SK-N-MC (cell line): ENCODE results near the gene PIM3.
A peak's percentile ranks its signal among the peaks of the same experiment; 100 is the strongest.

Source experiments
- DNase-seq: peaks from one replicate; pipeline ENCODE4 v3.0.0-alpha.2; 2011; ENCODE audit warnings: low read depth, low spot score
- H3K27ac ChIP-seq: fragments of 200-600 bp; sonication (generic); 2 replicates; pipeline ENCODE4 v1.5.1; 2016; ENCODE audit warnings: mixed run types
- H3K36me3 ChIP-seq: fragments of 200-600 bp; sonication (generic); 2 replicates; pipeline ENCODE4 v1.6.1; 2017; ENCODE audit warnings: antibody characterized with exemption, low read length, mixed read lengths; ENCODE audit not compliant: insufficient read depth
- H3K4me3 ChIP-seq: fragments of 200-600 bp; sonication (generic); 2 replicates; pipeline ENCODE4 v1.5.1; 2016
- H3K9ac ChIP-seq: fragments of 200-600 bp; sonication (generic); 2 replicates; pipeline ENCODE4 v1.8.0; 2017; ENCODE audit warnings: mixed run types, mixed read lengths; ENCODE audit not compliant: insufficient read length
- H3K9me3 ChIP-seq: fragments of 200-600 bp; sonication (generic); 2 replicates; pipeline ENCODE4 v1.6.1; 2017; ENCODE audit warnings: low read depth, mild to moderate bottlenecking, antibody characterized with exemption, low read length, moderate library complexity, mixed read lengths
- EZH2 ChIP-seq: fragments of 200-600 bp; sonication (generic); IDR thresholded peaks from one replicate; pipeline ENCODE4 v1.6.1; 2017; ENCODE audit warnings: antibody characterized with exemption
- FOXP2 ChIP-seq: optimal IDR thresholded peaks from 2 replicates; pipeline ENCODE3; 2011; ENCODE audit warnings: mild to moderate bottlenecking, moderate library complexity; ENCODE audit not compliant: insufficient read depth; ENCODE audit errors: extremely low read length, control extremely low read depth
- POLR2AphosphoS5 ChIP-seq: IDR thresholded peaks from 2 replicates; pipeline ENCODE4 v1.6.1; 2012; ENCODE audit warnings: mild to moderate bottlenecking, low read depth, low read length, borderline replicate concordance

Gene PIM3

DNA sequence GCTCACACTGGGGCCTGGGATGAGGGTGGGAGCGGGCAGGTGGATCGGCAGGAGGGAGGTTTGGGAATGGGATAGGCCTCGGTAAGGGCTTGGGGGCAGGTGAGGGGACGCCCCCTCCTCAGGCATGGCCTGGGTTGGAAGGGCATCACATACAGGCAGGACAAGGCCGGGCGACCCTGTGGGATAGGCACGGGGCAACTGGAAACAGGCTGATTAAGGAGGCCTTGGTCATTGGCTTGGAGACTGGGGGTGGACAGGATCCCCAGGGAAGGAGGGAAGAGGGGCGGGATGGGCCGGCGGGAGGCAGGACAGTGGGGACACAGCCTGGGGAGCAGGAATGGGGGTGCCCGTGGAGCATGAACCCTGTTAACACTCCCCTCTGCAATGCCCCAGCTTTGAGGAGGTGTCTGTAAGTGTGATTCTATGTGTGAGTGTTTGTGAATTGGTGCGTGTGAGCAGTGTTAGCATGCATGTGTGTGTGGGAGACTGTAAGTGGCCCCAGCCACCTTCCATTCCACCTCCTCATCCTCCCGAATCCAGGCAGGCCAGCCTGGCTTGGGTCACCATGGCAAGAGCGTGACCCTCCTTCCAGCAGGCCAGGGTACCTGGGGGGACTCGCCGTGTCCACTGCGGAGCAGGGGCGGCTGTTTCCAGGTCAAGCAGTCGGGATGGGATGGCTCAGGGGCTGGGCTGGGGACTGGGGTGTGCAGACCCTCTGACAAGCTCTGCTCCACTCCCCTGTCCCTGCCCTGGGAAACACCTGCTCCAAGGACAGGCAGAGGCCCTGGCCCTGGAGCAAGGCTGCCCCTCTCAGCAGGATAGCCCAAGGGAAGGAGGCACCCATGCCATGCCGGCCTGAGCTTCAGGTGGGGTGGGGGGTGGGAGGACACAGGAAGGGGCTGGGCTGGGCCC lies 3.4 kb upstream of the PIM3 start:
- no peak overlapping the region for H3K27ac ChIP-seq
- H3K4me3 ChIP-seq = no peak overlapping the region
- H3K9ac ChIP-seq = no peak overlapping the region

DNA sequence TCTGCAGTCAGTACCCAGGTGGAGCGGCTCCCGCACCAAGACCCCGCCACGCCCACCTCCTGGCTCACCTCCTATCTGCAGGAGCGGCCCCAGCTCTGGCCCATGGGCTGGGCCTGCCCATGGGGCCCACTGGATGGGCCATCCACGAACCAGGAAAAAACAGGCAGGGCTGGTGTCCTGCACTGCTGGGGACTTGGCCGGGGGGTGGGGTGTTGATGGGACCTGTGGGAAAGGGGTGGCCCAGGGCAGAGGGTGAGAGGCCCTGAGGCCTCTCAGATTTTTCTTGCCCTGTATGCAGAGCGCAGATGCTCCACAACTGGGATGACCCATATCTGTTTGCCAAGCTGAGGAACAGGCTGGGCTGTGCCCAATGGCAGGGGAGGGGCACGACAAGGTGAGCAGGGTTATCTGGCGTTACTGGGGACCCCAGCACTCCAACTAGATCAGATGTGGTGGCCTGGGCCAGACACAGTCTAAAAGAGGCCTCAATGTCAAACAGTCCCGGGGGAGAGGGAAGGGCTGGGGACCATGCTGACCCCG lies 2.7 kb upstream of the PIM3 start:
- no peak for DNase-seq
- no peak overlapping the region for H3K4me3 ChIP-seq
- peaks cover 12% of the 10 kb centered on the region for H3K36me3 ChIP-seq
- H3K9me3 ChIP-seq = no peaks in the 10 kb centered on the region
- H3K27ac ChIP-seq = no peak overlapping the region
- TF ChIP-seq FOXP2 = no peak
- no peak for TF ChIP-seq POLR2AphosphoS5
- TF ChIP-seq EZH2 = no peak
- no peak overlapping the region for H3K9ac ChIP-seq

More for the DNA sequence above, 3.4 kb upstream of the PIM3 start:
- DNase-seq = no peak
- TF ChIP-seq POLR2AphosphoS5 = no peak
- no peak for TF ChIP-seq EZH2
- TF ChIP-seq FOXP2 = no peak
- Histone ChIP-seq H3K36me3 (peaks cover 6% of the 10 kb centered on the region), H3K9me3 (no peaks in the 10 kb centered on the region)

DNA sequence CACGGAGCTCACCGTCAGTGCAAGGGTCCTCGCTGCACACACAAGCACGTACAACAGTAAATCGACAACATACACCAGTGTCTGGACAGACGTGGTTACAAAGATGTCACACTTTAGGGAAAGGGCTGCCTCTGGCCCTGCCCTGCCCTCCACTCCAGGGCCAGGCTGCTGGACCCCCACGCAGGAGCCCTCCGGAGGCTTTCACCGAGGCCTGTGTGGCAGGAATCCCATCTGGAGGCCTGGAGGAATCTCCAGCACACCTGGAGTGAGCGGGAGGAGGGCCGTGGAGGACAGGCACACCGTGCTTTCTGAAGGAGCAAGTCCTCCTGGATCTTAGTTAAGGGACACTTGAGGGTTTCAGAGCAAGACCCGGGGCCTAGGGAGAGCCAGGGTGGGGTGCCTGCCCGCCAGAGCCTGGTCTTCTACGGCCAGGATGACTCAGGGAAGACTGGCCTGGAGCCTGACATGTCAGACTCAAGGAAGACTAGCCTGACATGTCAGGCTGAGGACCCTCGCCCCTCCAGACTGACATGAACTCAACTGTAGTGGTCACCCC lies 2.1 kb upstream of the PIM3 start:
- no peak for DNase-seq
- no peak overlapping the region for H3K27ac ChIP-seq
- peaks cover 17% of the 10 kb centered on the region for H3K36me3 ChIP-seq
- no peaks in the 10 kb centered on the region for H3K9me3 ChIP-seq
- TF ChIP-seq POLR2AphosphoS5 (no peak), EZH2 (no peak), FOXP2 (no peak)
- H3K9ac ChIP-seq = no peak overlapping the region
- H3K4me3 ChIP-seq = no peak overlapping the region

DNA sequence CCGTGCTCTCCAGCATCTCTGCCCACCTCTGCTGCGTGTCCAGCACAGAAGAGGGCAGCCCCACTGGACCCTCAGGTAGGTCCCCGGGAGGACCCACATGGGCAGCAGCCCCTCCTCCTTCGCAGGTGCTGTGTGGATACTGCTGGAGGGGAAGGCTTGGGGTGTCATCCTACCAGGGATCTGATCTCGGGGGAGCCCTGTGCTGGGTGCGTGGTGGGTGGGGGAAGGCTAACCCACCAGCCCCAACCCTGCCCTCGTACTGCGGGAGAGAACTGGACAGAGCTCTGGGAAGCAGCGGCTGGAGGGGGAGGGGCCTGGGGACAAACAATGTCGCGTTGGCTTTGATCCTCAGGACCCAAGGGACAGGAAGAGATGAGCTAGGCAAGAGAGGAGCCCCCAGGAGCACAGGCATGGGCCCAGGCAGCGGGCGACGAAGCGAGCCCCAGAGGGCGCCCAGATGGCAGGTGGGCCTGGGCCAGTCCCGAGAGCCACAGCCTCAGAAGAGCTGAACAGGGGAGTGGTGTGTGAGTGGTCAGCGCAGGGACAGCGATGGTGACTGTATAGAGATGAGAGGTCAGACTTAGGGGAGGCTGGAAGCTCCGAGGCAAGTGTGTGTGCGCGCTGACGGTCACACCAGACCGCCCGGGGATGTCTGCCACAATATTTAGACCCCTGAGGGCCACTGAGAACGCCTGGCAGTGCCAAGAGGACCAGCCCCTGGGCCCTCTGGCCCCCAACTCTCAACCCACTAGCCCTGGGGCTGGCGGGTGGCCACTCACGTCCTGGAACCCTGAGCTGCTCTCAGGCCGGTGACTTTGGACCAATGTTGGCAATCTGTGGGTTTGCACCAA lies 1.4 kb upstream of the PIM3 start:
- DNase-seq = no peak
- Histone ChIP-seq H3K4me3 (peak overlapping the region; percentile 92), H3K36me3 (peaks cover 24% of the 10 kb centered on the region), H3K9ac (peak overlapping the region; percentile 30), H3K27ac (peak overlapping the region; percentile 91), H3K9me3 (no peaks in the 10 kb centered on the region)
- TF ChIP-seq POLR2AphosphoS5 (no peak), EZH2 (no peak), FOXP2 (no peak)

DNA sequence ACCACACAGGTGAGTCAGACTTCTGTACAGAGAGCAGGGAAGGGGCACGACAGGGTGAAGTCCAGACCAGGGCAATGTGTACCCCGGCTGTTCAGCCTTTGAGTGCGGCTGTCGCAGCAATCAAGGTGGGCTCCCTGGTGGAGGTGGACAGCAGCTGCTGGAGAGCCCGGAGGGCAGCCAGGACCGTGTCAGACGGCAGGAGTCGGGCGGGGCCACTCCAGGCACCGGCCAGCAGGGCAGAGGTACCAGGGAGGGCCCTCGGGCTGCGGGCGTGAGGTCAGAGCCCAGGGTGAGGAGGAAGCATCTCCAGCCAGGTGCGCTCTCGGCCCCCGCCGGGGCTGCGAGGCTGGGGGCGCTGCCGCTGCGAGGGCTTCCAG lies 802 bp upstream of the PIM3 start:
- TF ChIP-seq POLR2AphosphoS5 (no peak), EZH2 (no peak), FOXP2 (no peak)
- DNase-seq = no peak
- H3K27ac ChIP-seq = peak overlapping the region; percentile 91
- peak overlapping the region; percentile 92 for H3K4me3 ChIP-seq
- peak overlapping the region; percentile 30 for H3K9ac ChIP-seq
- no peaks in the 10 kb centered on the region for H3K9me3 ChIP-seq
- peaks cover 29% of the 10 kb centered on the region for H3K36me3 ChIP-seq

DNA sequence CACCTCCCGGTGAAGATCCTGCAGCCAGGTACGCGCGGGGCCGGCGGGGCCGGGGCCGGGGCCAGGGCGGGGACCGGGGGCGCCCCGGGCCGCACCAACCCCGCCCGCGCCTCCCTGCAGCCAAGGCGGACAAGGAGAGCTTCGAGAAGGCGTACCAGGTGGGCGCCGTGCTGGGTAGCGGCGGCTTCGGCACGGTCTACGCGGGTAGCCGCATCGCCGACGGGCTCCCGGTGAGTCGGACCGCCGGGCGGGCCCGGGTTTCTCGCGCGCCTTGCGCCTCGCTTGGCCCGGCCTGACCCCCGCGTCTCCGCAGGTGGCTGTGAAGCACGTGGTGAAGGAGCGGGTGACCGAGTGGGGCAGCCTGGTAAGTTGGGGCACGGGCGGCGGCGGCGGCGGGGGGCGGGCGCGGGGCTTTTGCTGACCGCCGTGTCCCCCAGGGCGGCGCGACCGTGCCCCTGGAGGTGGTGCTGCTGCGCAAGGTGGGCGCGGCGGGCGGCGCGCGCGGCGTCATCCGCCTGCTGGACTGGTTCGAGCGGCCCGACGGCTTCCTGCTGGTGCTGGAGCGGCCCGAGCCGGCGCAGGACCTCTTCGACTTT lies 531 bp downstream of the PIM3 start:
- Histone ChIP-seq H3K36me3 (peaks cover 29% of the 10 kb centered on the region), H3K27ac (peak overlapping the region; percentile 42; the same call in 1 of the 2 replicates), H3K9me3 (no peaks in the 10 kb centered on the region), H3K9ac (peak overlapping the region; percentile 80), H3K4me3 (peak overlapping the region; percentile 92)
- TF ChIP-seq EZH2 (no peak), FOXP2 (no peak), POLR2AphosphoS5 (no peak)
- no peak for DNase-seq

DNA sequence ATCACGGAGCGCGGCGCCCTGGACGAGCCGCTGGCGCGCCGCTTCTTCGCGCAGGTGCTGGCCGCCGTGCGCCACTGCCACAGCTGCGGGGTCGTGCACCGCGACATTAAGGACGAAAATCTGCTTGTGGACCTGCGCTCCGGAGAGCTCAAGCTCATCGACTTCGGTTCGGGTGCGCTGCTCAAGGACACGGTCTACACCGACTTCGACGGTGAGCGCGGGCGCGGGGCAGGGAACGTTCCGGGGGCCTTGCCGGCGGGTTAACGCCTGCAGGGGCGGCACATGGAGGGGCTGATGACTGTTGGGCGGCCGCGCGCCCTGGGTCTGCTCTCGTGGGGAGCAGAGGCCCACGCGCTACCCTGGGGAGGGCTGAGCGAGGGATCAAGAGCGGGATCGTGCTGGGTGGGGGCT lies 1.0 kb downstream of the PIM3 start:
- H3K36me3 ChIP-seq = peaks cover 29% of the 10 kb centered on the region
- no peak for TF ChIP-seq EZH2
- TF ChIP-seq POLR2AphosphoS5 = no peak
- TF ChIP-seq FOXP2 = no peak

More for the DNA sequence above, 1.0 kb downstream of the PIM3 start:
- Histone ChIP-seq H3K9me3 (no peaks in the 10 kb centered on the region), H3K9ac (peak overlapping the region; percentile 80), H3K4me3 (peak overlapping the region; percentile 92), H3K27ac (peak overlapping the region; percentile 70; the same call in 1 of the 2 replicates)
- DNase-seq = no peak
